ENCODE data around the gene SPATA18.

GRCh38 chr4:52095374-52095773 is 44.3 kb downstream of the SPATA18 start:
- no peak for TF ChIP-seq CTCF (IDR thresholded peaks at IDR 0.05; ENCODE audit: poor library complexity)
- no peak for TF ChIP-seq EZH2phosphoT487 (IDR thresholded peaks at IDR 0.05; ENCODE audit: low read depth, severe bottlenecking, unreplicated experiment)
